Inflammatory macrophage (primary cell): Measurements from ENCODE around the gene TBC1D9B.

Source experiments
- DNase-seq, 2 donors: peaks; one replicate each; pipeline ENCODE4 v3.0.0-alpha.2; 2020 to 2022

TBC1D9B gene

GRCh38 chr5:179819296-179820126 is 88.2 kb downstream of the TBC1D9B start:
- peak; percentile 52 to 84 for DNase-seq

GRCh38 chr5:179818746-179819295 is 88.9 kb downstream of the TBC1D9B start:
- DNase-seq = peak; percentile 96 to 97

- DNase-seq = peak in 1 of 2 donors; percentile 22
These were observed 89.6 kb downstream of the TBC1D9B start for GRCh38 chr5:179817890-179818745.

- no peak for DNase-seq
These were observed 90.2 kb downstream of the TBC1D9B start for GRCh38 chr5:179817470-179817840.

GRCh38 chr5:179816796-179817469 is 90.8 kb downstream of the TBC1D9B start:
- peak in 1 of 2 donors; percentile 11 for DNase-seq

- no peak for DNase-seq
These were observed 91.3 kb downstream of the TBC1D9B start for GRCh38 chr5:179816401-179816795.

- no peak for DNase-seq
These were observed 92.0 kb downstream of the TBC1D9B start for GRCh38 chr5:179815491-179816249.

GRCh38 chr5:179814090-179814489 is 93.6 kb downstream of the TBC1D9B start:
- no peak for DNase-seq

GRCh38 chr5:179812997-179813607 is 94.6 kb downstream of the TBC1D9B start:
- DNase-seq = no peak

GRCh38 chr5:179812135-179812825 is 95.4 kb downstream of the TBC1D9B start:
- DNase-seq = no peak
